Hindlimb muscle (tissue), 1 donor: ENCODE data around the gene STRIP2. TPM values are rescaled to one million over a fixed set of nuclear protein-coding genes. Genes with fewer than 3 reads are reported as not detected.
"Not testable (repeated sequence)": the region's sequence is repeated elsewhere in the genome, so short reads cannot be mapped to it uniquely, and the experiment has no call there.

Source experiments
- DNase-seq: peaks from one replicate; pipeline ENCODE4 v3.0.0-alpha.2; 2013
- polyA plus RNA-seq: library from polyadenylated mRNA; unstranded; fragments of 120-200 nt; gene quantifications from one replicate; pipeline ENCODE4 v1.2.1, GENCODE V29; 2013; ENCODE audit not compliant: insufficient read length

Gene STRIP2
- polyA plus RNA-seq, 1 donor, result 9.3 TPM

DNA sequence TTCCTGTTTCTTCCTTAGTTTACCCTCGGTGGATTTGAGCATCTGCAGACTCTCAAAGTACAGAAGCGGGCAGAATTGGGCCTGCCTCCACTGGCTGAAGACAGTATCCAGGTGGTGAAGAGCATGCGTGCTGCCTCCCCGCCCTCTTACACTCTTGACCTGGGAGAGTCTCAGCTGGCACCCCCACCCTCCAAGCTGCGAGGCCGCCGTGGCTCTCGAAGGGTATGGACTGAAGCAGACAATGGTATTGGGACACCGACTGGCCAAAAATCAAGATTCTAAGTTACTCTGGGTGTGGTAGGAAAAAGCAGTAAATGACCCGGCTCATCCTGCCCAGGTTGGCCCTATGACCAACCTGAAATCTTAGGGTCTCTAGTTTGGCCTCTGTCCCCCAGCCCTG is 22.2 kb downstream of the STRIP2 start:
- no peak for DNase-seq

DNA sequence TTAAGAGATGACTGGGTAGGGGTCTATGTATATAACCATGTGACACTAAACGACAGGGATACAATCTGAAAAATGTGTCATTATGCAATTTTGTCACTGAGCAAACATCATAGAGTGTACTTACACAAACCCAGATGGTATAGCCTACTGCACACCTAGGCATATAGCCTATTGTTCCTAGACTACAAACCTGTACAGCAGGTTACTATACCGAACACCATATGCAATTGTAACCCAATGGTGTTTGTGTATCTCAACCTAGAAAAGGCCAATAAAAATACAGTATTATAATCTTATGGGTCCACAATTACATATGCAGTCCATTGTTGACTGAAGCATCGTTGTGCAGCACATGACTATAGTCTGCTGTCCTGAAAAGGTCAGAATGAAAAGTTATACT is 22.9 kb downstream of the STRIP2 start:
- no peak for DNase-seq

GRCh38 chr7:129458171-129458570 is 23.9 kb downstream of the STRIP2 start:
- no peak for DNase-seq

GRCh38 chr7:129461809-129462208 is 27.6 kb downstream of the STRIP2 start:
- DNase-seq, result no peak

GRCh38 chr7:129462420-129462819 is 28.2 kb downstream of the STRIP2 start:
- no peak for DNase-seq

GRCh38 chr7:129464194-129464593 is 30.0 kb downstream of the STRIP2 start:
- no peak for DNase-seq

DNA sequence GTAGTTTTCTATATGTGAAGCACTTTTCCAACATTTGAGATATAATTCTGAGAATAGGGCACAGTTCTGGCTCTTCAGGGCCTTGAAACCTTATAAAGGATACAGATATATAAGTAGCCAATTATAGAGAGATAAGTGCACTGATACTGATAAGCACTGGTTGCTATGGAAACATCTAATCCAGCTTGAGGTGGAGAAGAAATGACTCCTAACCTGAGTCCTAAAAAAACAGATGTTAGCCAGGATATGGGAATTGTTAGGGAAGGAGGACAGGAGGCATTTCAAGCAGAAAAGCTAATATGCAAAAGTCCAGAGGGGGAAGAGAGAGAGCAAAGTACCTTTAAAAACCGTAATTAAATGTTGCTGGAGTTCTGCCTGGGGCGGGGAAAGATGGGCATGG is 30.8 kb downstream of the STRIP2 start:
- DNase-seq, result no peak

- DNase-seq, result peak; percentile 17
These were observed 32.6 kb downstream of the STRIP2 start for GRCh38 chr7:129466796-129467195.

DNA sequence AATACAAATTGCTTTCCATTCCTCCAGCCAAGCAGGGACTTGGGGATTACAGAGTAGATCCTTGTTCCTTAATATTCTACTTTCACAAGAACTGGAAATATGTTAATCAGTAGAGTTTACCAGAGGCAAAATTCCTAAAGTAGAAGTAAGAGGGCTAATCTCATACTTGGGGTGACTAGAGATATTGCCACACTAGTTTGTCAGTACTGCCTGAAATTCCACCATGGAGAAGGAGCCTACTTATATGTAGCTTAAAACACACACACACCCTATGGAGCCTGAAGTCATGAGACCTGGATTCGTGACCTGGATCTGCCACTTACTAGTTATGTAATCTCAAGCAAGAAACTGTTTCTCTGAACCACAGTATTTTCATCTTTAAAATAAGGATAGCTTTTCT is 33.9 kb downstream of the STRIP2 start:
- no peak for DNase-seq

DNA sequence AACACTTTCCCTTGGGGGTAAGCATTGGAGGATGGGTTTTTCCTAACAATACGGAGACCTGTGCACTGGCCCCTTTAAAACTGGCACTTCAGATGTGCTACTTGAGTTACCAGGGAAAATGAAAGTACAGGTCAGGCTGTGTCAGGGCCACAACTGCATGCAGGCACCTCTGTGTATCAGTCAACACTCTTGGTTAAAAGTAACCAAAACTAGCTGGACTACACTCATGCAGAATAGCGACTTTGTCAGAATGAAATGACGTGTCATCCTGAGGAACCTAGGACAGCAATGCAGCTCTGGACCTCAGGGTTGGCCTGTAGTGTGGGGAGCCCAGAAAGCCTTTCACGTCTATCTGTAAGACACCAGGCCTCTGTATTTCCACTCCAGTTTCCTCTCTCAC is 34.3 kb downstream of the STRIP2 start:
- DNase-seq, result no peak

GRCh38 chr7:129469930-129470329 is 35.7 kb downstream of the STRIP2 start:
- DNase-seq, result no peak

DNA sequence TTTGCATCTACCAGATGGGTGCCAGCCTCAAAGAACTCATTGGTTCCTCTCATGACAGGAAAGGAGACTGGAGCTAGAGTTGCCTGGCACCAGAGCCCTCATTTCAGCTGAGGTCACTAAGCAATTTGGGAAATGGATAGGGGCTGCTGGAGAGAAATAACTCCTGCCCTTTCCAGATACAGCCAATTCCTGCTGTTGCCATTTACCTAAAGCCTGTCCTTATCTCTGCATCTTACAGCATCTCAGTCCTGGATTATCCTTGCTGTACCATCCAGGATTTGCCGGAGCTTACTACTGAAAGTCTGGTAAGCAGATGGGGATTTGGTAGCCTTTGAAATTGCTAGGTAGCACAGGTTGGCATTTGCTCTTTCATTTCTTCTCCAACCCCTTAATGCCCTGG is 36.2 kb downstream of the STRIP2 start:
- DNase-seq, result no peak

- DNase-seq, result no peak
These were observed 37.2 kb downstream of the STRIP2 start for GRCh38 chr7:129471402-129471827.

GRCh38 chr7:129475931-129476330 is 41.7 kb downstream of the STRIP2 start:
- not testable (repeated sequence) for DNase-seq

- DNase-seq, result not testable (repeated sequence)
These were observed 42.2 kb downstream of the STRIP2 start for GRCh38 chr7:129476398-129476797.

- no peak for DNase-seq
These were observed 45.6 kb downstream of the STRIP2 start for GRCh38 chr7:129479831-129480230.

GRCh38 chr7:129480674-129481363 is 46.6 kb downstream of the STRIP2 start:
- no peak for DNase-seq

DNA sequence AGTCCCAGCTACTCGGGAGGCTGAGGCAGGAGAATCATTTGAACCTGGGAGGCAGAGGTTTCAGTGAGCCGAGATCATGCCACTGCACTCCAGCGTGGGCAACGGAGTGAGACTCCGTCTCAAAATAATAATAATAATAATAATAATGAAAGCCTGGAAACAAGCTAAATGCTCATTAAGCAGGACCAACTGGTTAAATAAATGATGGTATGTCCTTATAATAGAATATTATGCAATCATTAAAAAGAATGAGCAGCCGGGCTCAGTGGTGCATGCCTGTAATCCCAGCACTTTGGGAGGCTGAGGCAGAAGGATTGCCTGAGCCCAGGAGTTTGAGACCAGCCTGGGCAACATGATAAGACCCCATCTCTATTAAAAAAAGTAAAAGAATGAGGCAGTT is 47.1 kb downstream of the STRIP2 start:
- DNase-seq, result not testable (repeated sequence)

DNA sequence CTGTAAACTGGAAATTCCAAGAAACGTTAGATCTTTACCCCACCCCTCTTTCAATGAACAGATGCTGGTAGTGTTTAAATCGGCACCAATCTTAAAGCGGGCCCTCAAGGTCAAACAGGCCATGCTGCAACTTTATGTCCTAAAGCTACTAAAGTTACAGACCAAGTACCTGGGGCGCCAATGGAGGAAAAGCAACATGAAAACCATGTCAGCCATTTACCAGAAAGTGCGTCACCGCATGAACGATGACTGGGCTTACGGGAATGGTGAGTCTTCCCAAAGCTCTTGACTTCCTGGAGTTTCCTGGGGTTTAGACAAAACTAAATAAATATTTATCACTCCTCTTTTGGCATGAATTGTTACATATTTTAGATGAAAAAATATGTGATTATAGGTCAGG is 48.5 kb downstream of the STRIP2 start:
- no peak for DNase-seq

- no peak for DNase-seq
These were observed 55.3 kb downstream of the STRIP2 start for GRCh38 chr7:129489491-129489890.

- no peak for DNase-seq
These were observed 58.2 kb downstream of the STRIP2 start for GRCh38 chr7:129492391-129492790.

GRCh38 chr7:129493555-129493954 is 59.3 kb downstream of the STRIP2 start:
- no peak for DNase-seq

- no peak for DNase-seq
These were observed 59.8 kb downstream of the STRIP2 start for GRCh38 chr7:129494041-129494440.

DNA sequence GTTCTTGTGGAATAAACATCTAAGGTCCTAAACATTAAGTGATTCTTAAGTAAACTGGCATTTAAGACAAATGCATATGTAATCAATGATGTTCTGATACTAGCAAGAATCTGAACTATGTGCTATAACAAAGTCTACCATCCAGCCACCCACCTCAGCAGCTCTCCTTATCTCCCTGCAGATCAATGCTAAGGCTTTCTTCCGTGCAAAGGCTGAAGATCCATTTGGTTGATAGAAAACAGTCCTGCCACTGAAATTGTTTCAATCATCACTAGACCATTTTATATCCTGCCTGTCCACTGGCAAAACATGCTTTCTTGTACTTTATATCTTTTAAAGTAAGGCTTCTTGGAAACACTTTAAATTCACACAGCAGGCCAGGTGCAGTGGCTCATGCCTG is 61.8 kb downstream of the STRIP2 start:
- DNase-seq, result no peak

DNA sequence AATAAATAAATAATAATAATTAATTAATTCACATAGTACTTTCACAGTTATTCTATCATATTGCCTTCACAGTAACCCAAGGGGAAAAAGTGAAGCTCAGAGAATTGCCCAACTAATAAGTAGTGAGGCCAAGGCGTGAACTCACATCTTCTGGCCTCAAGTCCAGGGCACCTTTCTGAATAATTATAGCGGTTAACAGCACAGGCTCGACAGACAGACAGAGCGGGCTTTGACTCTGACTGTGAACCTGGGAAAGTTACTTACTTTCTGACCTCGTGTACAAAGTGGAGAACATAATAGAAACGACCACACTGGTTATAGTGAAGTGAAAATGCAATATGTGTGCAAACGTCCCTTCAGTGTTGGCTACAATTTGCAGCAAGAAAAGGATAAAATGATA is 62.4 kb downstream of the STRIP2 start:
- DNase-seq, result no peak
